Activated naive CD4-positive, alpha-beta T cell treated with anti-CD3 and anti-CD28 coated beads, Interleukin-2, amount 50 U/mL, for 72 hours (primary cell): ENCODE data around the gene TP73. TPM values are rescaled to one million over a fixed set of nuclear protein-coding genes. Genes with fewer than 3 reads are reported as not detected.
A peak's percentile ranks its signal among the peaks of the same experiment; 100 is the strongest.

Source experiments
- ATAC-seq, 2 donors: fragments of 150-1000 bp; cut with Tn5 transposase; 2 replicates each; pipeline ENCODE4 v1.10.0; 2021; ENCODE audit warnings: mild to moderate bottlenecking in 2 of 2, moderate library complexity in 2 of 2
- DNase-seq, 2 donors: peaks; one replicate each; pipeline ENCODE4 v3.0.0; 2021 to 2022; ENCODE audit warnings: low spot score in 2 of 2
- H3K27ac Mint-ChIP-seq, 2 donors: one replicate each; pipeline ENCODE4 v1.8.0; 2022; ENCODE audit warnings: mild to moderate bottlenecking in 2 of 2, mixed read lengths in 2 of 2
- H3K36me3 Mint-ChIP-seq, 2 donors: one replicate each; pipeline ENCODE4 v1.8.0; 2022; ENCODE audit warnings: mixed read lengths in 2 of 2
- H3K9me3 Mint-ChIP-seq, 2 donors: one replicate each; pipeline ENCODE4 v1.8.0; 2022; ENCODE audit warnings: mixed read lengths in 2 of 2
- total RNA-seq, 2 donors: library from RNA; stranded (reverse); gene quantifications; one replicate each; pipeline ENCODE4 v1.2.3, GENCODE V29; 2022

Gene TP73
- total RNA-seq, 2 donors from 2014 or later: 0.30 to 0.39 TPM

DNA sequence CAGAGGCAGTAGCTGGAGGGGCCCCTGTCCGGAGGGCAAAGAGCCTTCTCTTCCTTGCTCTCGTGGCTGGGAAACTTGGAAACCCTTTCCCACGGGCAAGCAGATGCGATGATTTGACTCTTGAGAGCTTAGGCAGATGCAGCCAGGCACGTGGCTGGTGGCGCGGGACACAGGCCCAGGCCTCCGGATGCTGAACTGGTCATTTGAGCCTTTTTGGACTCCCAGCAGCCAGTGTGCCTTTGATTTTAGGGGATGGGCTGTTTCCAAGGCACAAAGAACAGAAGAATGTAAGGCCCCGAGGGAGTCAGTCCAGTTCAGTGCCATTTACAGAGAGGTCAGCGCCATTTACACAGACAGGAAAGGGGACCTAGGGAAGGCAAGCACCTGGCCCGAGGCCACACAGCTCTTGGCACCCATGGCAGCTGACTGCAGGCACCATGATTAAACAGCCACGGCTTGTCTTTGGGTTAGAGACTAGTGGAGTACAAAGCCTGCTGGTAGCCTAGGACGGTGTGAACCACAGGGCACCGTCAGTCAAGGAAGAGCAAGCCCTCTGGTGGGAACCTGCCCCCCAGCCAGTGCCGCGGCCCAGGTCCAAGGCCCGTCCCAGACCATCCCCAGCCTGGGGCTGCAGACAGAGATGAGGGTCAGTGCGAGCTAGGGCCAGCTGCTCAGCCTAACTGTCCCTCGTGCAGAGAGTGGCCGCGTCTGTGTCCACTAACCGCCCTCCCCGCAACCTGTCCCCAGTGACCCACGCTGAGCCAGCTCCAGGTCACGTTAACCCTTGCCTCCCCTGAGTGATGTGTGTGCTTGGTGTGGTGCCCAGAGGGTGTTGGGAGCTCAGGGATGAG lies 79.5 kb downstream of the TP73 start:
- DNase-seq (no peak), ATAC-seq (no peak)
- no peaks in the 10 kb centered on the region for H3K36me3 Mint-ChIP-seq
- H3K27ac Mint-ChIP-seq: no peak overlapping the region
- H3K9me3 Mint-ChIP-seq: no peaks in the 10 kb centered on the region

GRCh38 chr1:3732434-3733093 lies 80.2 kb downstream of the TP73 start:
- ATAC-seq (no peak), DNase-seq (no peak)
- H3K27ac Mint-ChIP-seq: no peak overlapping the region
- no peaks in the 10 kb centered on the region for H3K36me3 Mint-ChIP-seq
- no peaks in the 10 kb centered on the region for H3K9me3 Mint-ChIP-seq

DNA sequence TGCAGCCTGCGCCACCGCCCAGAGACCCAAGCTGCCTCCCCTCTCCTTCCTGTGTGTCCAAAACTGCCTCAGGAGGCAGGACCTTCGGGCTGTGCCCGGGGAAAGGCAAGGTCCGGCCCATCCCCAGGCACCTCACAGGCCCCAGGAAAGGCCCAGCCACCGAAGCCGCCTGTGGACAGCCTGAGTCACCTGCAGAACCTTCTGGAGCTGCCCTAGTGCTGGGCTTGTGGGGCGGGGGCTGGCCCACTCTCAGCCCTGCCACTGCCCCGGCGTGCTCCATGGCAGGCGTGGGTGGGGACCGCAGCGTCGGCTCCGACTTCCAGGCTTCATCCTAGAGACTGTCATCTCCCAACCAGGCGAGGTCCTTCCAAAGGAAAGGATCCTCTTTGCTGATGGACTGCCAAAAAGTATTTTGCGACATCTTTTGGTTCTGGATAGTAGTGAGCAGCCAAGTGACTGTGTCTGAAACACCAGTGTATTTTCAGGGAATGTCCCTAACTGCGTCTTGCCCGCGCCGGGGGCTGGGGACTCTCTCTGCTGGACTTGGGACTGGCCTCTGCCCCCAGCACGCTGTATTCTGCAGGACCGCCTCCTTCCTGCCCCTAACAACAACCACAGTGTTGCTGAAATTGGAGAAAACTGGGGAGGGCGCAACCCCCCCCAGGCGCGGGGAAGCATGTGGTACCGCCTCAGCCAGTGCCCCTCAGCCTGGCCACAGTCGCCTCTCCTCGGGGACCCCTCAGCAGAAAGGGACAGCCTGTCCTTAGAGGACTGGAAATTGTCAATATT lies 81.0 kb downstream of the TP73 start:
- Mint-ChIP-seq H3K36me3 (no peaks in the 10 kb centered on the region), H3K9me3 (no peaks in the 10 kb centered on the region)

DNA sequence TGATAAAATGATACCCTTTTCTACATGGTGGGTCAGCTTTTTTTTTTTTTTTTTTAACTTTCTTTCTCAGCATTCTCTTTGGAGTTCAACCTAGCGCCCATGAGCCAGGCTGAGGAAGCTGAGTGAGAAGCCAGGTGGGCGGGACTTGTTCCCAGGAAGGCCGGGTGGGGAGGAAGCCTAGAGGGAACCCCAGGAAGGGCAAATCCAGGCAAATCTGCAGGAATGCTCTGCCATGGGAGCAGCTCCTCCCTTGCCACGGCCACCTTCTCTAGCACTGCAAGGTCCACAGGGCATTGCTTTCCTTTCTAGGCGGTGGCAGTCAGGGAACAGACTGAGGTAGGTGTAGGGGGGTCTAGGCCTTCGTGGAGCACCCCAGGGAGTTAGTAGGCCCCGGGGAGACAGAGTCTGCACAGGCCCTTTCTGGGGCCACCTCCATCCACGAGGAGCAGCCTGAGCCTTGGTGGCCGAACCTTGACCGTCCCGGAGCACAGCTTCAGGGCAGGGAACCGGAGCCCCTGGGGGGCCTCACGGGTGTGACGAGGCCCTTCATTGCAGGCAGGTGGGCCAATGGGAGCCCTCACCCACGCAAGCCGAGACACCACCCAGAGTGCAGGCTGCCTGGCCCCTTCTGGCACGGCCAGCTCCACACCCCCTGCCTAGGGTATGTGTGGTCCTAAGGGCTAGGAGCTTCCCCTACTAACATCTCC lies 81.7 kb downstream of the TP73 start:
- H3K36me3 Mint-ChIP-seq: no peaks in the 10 kb centered on the region
- no peak for ATAC-seq
- no peak overlapping the region for H3K27ac Mint-ChIP-seq
- no peak for DNase-seq
- H3K9me3 Mint-ChIP-seq: no peaks in the 10 kb centered on the region

More for the DNA sequence above, 81.0 kb downstream of the TP73 start:
- no peak for ATAC-seq
- DNase-seq: no peak
- no peak overlapping the region for H3K27ac Mint-ChIP-seq

GRCh38 chr1:3734602-3735001 lies 82.3 kb downstream of the TP73 start:
- DNase-seq: no peak
- H3K27ac Mint-ChIP-seq: no peak overlapping the region
- no peak for ATAC-seq
- H3K36me3 Mint-ChIP-seq: no peaks in the 10 kb centered on the region
- H3K9me3 Mint-ChIP-seq: no peaks in the 10 kb centered on the region

GRCh38 chr1:3735027-3735681 lies 82.8 kb downstream of the TP73 start:
- H3K36me3 Mint-ChIP-seq: no peaks in the 10 kb centered on the region
- ATAC-seq: no peak
- H3K9me3 Mint-ChIP-seq: no peaks in the 10 kb centered on the region

DNA sequence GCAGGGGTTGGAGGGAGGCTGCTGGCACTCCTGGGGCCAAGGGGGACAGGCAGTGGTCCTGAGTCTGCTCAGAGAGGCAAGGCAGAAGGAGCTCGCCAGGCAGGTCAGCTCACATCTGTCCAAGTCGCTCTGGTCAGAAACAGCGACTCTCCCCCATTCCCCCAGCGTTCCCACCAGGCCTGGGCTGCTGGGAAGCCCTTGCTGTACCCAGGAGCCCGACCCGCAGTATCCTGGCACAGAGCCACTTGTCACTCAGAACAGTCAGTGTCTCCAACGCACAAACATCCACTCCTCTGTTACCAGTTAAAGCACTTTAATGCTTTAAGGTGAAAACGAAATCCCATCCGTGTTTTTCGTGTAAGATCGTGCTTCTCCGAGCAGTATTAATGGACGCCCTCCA lies 83.4 kb downstream of the TP73 start:
- no peak for ATAC-seq
- H3K36me3 Mint-ChIP-seq: no peaks in the 10 kb centered on the region

More at GRCh38 chr1:3735027-3735681, 82.8 kb downstream of the TP73 start:
- no peak overlapping the region for H3K27ac Mint-ChIP-seq
- DNase-seq: no peak

DNA sequence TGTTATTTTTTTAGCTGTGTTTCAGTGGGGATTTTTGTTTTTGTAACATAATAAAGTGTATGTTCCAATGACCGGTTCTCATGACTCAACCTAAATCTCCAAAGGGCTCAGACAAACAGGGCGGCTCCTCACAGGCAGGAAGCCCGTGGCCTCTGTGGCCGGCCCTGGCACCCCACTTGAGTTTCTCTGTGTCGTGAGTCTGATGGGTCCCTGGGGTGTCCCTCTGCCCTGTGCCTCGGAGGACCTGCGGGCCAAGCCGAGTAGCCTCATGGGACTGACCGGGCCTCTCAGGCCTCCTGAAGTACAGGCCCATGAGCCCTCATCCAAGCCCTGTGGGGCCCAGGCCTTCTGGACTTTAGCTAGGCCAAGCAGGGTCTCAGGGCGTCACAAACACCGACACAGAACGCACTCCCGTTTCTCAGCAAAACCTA lies 83.8 kb downstream of the TP73 start:
- no peaks in the 10 kb centered on the region for H3K9me3 Mint-ChIP-seq
- no peak for ATAC-seq
- H3K27ac Mint-ChIP-seq: peak overlapping the region in 1 of 2 donors; percentile 55
- DNase-seq: no peak
- H3K36me3 Mint-ChIP-seq: no peaks in the 10 kb centered on the region

More for the DNA sequence above, 83.4 kb downstream of the TP73 start:
- H3K9me3 Mint-ChIP-seq: no peaks in the 10 kb centered on the region
- DNase-seq: no peak
- peak overlapping the region in 1 of 2 donors; percentile 55 for H3K27ac Mint-ChIP-seq

- DNase-seq (no peak), ATAC-seq (no peak)
- no peaks in the 10 kb centered on the region for H3K36me3 Mint-ChIP-seq
- no peak overlapping the region for H3K27ac Mint-ChIP-seq
- no peaks in the 10 kb centered on the region for H3K9me3 Mint-ChIP-seq
Measured at GRCh38 chr1:3736708-3737107, 84.4 kb downstream of the TP73 start.

GRCh38 chr1:3738943-3739342 lies 86.6 kb downstream of the TP73 start:
- Mint-ChIP-seq H3K27ac (no peak overlapping the region), H3K36me3 (no peaks in the 10 kb centered on the region), H3K9me3 (no peaks in the 10 kb centered on the region)
- DNase-seq (no peak), ATAC-seq (no peak)

DNA sequence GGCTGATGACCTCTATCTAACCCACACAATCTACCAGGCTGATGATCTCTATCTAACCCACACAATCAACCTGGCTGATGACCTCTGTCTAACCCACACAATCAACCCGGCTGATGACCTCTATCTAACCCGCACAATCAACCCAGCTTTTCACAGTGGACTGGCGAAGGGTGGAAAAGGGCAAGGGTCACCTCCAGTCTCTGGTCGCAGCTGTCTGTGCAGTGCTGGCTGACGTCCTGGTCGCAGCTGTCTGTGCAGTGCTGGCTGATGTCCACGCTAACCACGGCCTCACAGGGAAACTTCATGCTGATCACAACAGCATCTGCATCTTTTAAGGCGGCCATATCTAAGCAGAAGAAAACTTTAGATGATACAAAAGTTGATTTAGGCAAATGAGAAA lies 87.7 kb downstream of the TP73 start:
- Mint-ChIP-seq H3K9me3 (no peaks in the 10 kb centered on the region), H3K36me3 (no peaks in the 10 kb centered on the region), H3K27ac (no peak overlapping the region)
- ATAC-seq: no peak
- DNase-seq: no peak

GRCh38 chr1:3740752-3741151 lies 88.4 kb downstream of the TP73 start:
- ATAC-seq: no peak
- peaks cover 6% of the 10 kb centered on the region in 2 donors for H3K36me3 Mint-ChIP-seq
- no peak for DNase-seq
- H3K9me3 Mint-ChIP-seq: no peaks in the 10 kb centered on the region
- H3K27ac Mint-ChIP-seq: no peak overlapping the region

DNA sequence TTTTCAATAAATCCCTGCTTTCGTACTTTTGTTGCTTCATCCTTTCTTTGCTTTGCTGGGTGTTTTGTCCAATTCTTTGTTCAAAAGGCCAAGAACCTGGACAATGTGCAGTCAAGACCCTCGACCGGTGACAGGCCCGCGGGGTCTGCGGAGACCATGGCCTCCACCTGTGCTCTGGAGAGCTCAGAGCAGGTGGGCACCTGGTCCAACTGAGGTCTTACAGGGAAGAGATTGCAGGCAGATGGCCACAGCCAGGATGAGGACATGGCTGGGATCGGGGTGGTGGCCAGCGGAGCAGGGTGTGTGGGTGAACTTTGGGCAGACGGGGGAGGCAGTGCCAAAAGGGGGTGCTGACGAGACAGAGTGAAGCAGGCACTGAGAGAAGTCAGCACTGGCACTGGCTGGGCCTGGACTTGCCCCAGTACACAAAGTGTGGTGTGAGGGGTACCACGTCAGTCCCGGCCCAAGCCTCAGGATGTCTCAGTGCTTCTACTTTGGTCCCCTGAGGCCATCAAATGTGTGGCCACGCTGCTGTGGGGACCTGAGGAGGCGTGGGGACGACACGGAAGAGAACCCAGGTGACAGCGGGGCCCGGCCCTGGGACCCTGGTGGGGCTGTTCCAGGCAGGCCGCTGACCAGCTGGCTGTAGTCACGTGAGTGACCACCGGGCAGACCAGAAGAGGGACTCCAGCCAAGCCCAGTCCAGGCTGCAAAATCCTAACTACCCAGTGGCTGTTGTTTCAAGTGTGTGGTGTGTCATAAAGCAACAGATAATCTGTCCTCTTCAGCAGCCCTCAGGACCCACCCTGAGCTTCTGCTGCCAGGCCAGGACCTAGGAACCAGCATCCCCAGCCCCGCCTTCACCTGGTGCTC lies 89.5 kb downstream of the TP73 start:
- ATAC-seq (no peak), DNase-seq (no peak)
- Mint-ChIP-seq H3K27ac (peak overlapping the region; percentile 62 to 65), H3K9me3 (no peaks in the 10 kb centered on the region), H3K36me3 (peaks cover 6 to 11% of the 10 kb centered on the region in 2 donors)

GRCh38 chr1:3742439-3743298 lies 90.4 kb downstream of the TP73 start:
- peaks cover 6 to 11% of the 10 kb centered on the region in 2 donors for H3K36me3 Mint-ChIP-seq

More at GRCh38 chr1:3742439-3743298, 90.4 kb downstream of the TP73 start:
- DNase-seq (no peak), ATAC-seq (no peak)
- no peak overlapping the region for H3K27ac Mint-ChIP-seq
- H3K9me3 Mint-ChIP-seq: no peaks in the 10 kb centered on the region
